Activated T-helper 1 cell treated with Interleukin-2 at 50 U/mL for 16 hours (primary cell): ENCODE results near the gene TJP2.
"Not testable (repeated sequence)": the region's sequence is repeated elsewhere in the genome, so short reads cannot be mapped to it uniquely, and the experiment has no call there.

Experiments used
- DNase-seq: peaks from one replicate; pipeline ENCODE4 v3.0.0-alpha.2; 2020; ENCODE audit warnings: low read depth

TJP2 gene

DNA sequence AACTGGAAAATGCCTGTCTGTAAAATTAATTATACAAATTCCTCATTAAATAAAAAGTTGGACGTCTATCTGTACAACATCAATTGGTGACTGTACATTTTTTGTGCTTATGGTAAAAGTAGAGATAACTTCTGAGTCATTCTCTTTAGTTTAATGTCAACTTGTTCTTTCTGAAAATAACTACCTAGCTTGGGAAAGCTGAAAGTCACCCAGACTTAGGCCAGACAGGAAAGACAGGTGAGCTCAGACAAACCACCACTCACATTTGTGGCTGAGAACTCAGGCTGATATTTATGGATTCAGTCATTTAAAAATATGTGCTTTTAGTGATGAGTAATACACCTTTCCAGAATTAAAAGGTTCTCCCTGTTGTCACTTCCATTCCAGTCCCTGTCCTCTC, 119.1 kb downstream of the TJP2 start:
- DNase-seq, result no peak

DNA sequence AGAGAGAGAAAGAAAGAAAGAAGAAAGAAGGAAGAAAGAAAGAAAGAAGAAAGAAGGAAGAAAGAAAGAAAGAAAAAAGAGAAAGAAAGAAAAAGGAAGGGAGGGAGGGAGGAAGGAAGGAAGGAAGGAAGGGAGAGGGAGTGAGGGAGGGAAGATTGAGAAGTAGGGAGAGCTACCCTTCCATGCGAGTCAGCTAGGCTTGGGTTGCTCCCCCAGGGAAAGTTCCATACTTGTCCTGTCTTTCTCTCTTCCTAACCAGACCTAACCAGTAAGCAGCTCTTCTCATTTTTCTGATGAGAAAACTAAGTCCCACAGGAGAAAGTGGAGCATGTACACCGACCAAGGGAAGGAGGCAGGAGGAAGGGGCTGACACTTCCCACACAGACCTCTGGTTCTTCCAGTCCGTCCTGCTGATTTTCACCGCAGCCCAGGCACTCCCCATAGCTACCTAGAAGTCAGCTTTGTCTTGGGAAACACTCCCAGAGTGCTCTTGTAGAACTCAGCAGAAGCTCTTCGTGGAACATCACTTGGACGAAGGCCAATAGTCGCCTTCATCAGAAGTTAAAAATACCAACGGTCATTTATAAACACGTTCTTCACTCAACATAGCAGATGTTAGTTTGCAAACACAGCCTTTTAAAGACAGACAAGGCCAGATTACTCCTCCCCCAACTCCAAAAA, 121.9 kb downstream of the TJP2 start:
- no peak for DNase-seq

- DNase-seq, result no peak
Measured at GRCh38 chr9:69297300-69297980, 123.4 kb downstream of the TJP2 start.

- no peak for DNase-seq
Measured at GRCh38 chr9:69299315-69299714, 125.2 kb downstream of the TJP2 start.

- no peak for DNase-seq
Measured at GRCh38 chr9:69299826-69300225, 125.7 kb downstream of the TJP2 start.

DNA sequence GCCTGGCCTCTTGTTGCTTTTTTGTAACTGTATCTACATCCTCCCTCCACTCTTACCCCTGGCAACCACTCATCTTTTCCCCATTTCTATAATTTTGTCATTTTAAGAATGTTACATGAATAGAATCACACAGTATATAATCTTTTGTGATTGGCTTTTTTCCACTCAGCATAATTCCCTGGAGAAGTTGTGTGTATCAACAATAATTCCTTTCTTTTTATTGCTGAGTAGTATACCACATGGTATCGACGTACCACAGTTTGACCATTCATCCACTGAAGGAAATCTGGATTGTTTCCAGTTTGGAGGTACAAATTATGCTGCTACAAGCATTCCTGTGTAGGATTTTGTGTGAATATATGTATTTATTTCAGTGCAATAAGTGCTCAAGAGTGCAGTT, 129.3 kb downstream of the TJP2 start:
- DNase-seq, result no peak

DNA sequence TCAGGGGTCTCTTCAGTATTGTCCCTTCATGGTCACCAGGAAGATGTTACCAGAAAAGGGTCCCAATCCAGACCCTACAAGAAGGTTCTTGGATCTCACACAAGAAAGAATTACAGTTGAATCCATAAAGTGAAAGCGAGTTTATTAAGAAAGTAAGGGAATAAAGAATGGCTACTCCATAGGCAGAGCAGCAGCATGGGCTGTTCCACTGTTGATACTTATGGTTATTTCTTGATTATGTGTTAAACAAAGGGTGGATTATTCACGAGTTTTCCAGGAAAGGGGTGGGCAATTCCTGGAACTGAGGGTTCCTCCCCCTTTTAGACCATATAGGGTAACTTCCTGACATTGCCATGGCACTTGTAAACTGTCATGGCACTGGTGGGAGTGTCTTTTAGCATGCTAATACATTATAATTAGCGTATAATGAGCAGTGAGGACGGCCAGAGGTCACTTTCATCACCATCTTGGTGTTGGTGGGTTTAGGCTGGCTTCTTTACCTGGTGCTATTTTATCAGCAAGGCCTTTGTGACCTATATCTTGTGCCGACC, 132.9 kb downstream of the TJP2 start:
- DNase-seq, result not testable (repeated sequence)

DNA sequence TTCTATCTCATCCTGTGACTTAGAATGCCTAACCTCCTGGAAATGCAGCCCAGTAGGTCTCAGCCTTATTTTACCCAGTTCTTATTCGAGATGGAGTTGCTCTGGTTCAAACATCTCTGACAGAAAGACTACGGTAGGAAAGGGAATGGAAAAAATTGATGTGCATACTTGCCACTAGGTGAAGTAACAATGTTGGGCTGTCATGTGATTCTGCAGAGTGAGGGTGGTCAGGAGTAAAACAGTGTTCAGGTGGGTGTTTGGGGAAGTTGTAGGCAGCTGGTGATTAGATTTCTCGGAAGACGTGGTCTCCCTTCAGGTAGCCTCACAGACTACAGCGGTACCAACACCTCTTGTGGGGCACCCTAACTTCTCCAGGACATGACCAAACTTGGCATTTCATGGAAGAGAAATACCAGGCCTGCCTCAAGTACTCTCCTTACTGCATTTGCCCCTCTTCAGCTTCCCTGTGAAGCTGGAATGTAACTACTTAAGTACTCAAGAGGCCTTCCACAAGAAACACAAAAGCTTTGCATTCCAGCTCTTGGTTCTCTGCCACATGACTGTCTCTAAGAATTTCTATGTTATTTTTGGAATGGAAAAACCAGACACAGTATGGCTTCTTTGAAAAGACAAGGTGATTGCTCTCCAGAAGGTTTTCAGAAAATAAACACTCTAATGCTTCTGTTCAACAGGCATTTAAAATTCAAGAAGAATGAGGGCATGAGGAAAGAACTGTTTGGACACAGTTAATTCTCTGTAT, 133.5 kb downstream of the TJP2 start:
- no peak for DNase-seq

DNA sequence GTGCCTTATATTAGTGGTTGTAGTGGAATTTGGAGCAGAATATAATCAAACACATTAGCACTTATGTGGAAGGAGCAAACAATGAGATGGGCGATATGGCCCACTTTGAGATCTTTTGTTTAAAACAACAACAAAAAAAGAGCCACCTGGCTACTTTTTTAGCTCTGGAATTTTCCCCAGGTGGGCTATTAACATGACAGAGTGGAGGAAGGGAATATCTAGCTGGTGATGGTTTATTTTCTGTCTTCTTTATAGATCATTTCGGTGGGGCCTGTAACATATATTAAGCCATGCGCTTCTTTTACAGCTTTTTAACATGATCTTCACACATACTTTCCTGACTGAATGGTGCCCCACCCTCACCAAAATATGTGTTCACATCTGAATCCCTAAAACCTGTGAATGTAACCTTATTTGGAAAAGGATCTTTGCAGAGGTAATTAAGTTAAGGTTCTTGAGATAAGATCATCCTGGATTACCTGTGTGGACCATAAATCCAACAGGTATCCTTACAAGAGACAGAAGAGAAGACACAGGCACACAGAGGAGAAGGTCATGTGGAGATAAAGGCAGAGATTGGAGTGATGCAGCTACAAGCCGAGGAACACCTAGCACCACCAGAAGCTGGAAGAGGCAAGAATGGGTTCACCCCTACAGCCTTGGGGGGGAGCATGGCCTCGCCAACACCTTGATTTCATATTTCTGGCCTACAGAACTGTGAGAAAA, 134.3 kb downstream of the TJP2 start:
- no peak for DNase-seq

DNA sequence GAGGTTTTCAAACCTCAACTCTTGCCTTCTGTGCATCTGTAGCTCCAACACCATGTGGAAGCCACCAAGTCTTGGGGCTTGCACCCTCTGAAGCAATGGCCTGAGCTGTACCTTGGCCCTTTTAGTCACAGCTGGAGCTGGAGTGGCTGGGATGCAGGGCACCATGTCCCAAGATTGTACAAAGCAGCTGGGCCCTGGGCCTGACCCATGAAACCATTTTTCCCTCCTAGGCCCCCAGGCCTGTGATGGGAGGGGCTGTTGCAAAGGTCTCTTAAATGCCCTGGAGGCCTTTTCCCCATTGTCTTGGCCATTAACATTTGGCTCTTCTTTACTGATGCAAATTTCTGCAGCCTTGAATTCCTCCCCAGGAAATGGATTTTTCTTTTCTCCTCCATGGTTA, 139.1 kb downstream of the TJP2 start:
- DNase-seq, result no peak

DNA sequence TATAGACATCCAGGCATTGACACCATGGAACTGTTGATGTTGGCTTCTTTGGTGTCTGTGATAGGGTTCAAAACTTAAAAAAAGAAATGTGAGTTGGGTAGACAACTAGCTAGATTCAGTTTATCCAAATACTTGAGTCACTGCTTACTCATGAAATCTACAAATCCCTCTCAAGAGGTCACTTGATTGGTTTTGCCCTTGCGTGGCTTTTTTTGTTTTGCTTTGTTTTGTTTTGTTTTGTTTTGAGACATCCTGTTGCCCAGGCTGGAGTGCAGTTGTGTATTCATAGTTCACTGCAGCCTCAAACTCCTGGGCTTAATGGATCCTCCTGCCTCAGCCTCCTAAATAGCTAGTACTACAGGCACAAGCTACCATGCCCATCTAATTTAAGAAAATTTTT, 140.5 kb downstream of the TJP2 start:
- no peak for DNase-seq

- DNase-seq, result no peak
Measured at GRCh38 chr9:69317081-69317480, 143.0 kb downstream of the TJP2 start.

DNA sequence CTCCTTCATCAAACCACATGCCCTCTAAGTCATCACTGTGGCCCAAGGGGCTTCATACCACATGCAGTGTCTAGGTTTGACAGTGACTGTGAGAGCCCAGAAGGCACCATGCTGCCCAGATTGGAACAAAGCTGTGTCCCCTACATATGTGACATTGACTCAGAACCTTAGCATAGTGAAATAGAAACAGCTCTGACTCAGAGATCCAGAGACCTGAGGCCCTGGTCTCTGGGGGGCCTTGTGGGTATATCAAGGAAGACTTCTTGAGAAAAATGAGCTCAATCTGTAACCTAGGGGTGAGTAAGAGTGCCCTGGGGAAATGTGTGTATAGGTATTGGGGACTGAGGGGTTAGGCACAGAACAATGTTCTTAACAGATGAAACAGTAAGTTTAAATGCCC, 143.8 kb downstream of the TJP2 start:
- no peak for DNase-seq

GRCh38 chr9:69319324-69320025, 145.4 kb downstream of the TJP2 start:
- no peak for DNase-seq

DNA sequence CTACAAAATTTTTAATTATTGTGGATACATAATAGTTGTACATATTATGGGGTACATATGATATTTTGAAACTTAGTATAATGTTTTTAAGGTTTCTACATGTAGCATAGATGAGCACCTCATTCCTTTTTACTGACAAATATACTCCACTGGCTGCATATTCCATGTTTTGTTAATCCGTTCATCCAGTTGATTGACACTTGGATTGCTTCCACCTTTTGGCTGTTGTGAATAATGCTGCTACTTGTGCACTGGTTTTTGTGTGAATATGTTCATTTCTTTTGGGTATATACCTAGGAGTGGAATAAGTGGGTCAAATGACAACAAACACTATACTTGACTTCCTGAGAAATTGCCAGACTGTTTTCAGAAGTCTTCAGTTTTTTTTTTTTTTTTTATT, 148.2 kb downstream of the TJP2 start:
- DNase-seq, result no peak

- DNase-seq, result no peak
Measured at GRCh38 chr9:69323861-69324260, 149.8 kb downstream of the TJP2 start.
